K562 (cell line): ENCODE data around the gene CD300LD. TPM values are rescaled to one million over a fixed set of nuclear protein-coding genes. Genes with fewer than 3 reads are reported as not detected.

Experiments used
- ATAC-seq: fragments of 200-7000 bp; cut with Tn5 transposase; 3 replicates; pipeline ENCODE4 v1.9.1; 2020; ENCODE audit warnings: moderate library complexity
- BruUV-seq: library from RNA; stranded (reverse); fragments of 400-500 nt; replicated peaks from 2 replicates; lab custom pipeline; 2021; lab: Mats Ljungman, UMichigan
- CTCF ChIA-PET: fragments of 300-600 bp; formaldehyde crosslinking; extraction: SDS; loops from one replicate; lab custom pipeline; 2021; ENCODE audit warnings: low intra/inter-chr PET ratio; lab: Yijun Ruan, JAX
- POLR2A ChIA-PET: fragments of 300-600, 350-650 bp; sonication (Branson Sonifier 250); formaldehyde crosslinking; extraction: SDS; loops from one replicate; lab custom pipeline; 2021; ENCODE audit warnings: antibody characterized with exemption, inconsistent platforms; lab: Yijun Ruan, JAX
- DNase-seq, 4 experiments: peaks; one replicate each; pipeline versions ENCODE4 v3.0.0 to v3.0.0-alpha.2; 2011 to 2018; ENCODE audit warnings: low spot score in 3 of 4, mixed read lengths in 3 of 4; ENCODE audit errors: extremely low read depth in 1 of 4
- FAIRE-seq: peaks from 2 replicates; lab custom pipeline; 2011; peaks lifted over from hg19 to GRCh38; lab: Jason Lieb, UNC
- H2AFZ ChIP-seq: 2 replicates; pipeline ENCODE4 v1.6.0; 2011; ENCODE audit warnings: low read depth, low read length, control low read depth, inconsistent platforms
- H3K27ac ChIP-seq: fragments of 200-600 bp; 3 replicates; pipeline ENCODE4 v1.8.0; 2011; ENCODE audit warnings: low read depth, mild to moderate bottlenecking, control low read depth, inconsistent platforms, low read length, moderate library complexity, mixed read lengths; ENCODE audit errors: extremely low read depth
- H3K27me3 ChIP-seq, 2 experiments: fragments of 300-600 bp in 1 of 2; 2 replicates in 1 of 2; 3 replicates in 1 of 2; pipeline versions ENCODE4 v1.6.0 to v1.8.0; 2011; ENCODE audit warnings: inconsistent platforms in 2 of 2, low read length in 2 of 2, mild to moderate bottlenecking in 1 of 2, mixed read lengths in 1 of 2, moderate library complexity in 1 of 2; ENCODE audit not compliant: control insufficient read depth in 2 of 2, insufficient read depth in 2 of 2
- H3K36me3 ChIP-seq: fragments of 300-600 bp; 3 replicates; pipeline ENCODE4 v1.8.0; 2011; ENCODE audit warnings: mild to moderate bottlenecking, low read length, inconsistent platforms; ENCODE audit not compliant: control insufficient read depth, insufficient read depth
- H3K4me1 ChIP-seq, 2 experiments: fragments of 200-600 bp in 1 of 2; replicated peaks in 1 of 2; 2 replicates in 1 of 2; 3 replicates in 1 of 2; pipeline versions ENCODE4 v1.5.1 to v1.8.0; 2011; ENCODE audit warnings: inconsistent platforms in 2 of 2, low read length in 2 of 2, mild to moderate bottlenecking in 1 of 2, mixed read lengths in 1 of 2, moderate library complexity in 1 of 2; ENCODE audit not compliant: control insufficient read depth in 2 of 2, insufficient read depth in 2 of 2
- H3K4me2 ChIP-seq: 2 replicates; pipeline ENCODE4 v1.6.1; 2011; ENCODE audit warnings: low read length, control low read depth, inconsistent platforms, mixed read lengths; ENCODE audit not compliant: insufficient read depth
- H3K4me3 ChIP-seq: fragments of 200-600 bp; sonication (generic), shearing (Covaris generic); 2 replicates; pipeline ENCODE4 v1.5.1; 2016; ENCODE audit warnings: control low read depth, inconsistent platforms
- H3K79me2 ChIP-seq: fragments of 200-600 bp; 3 replicates; pipeline ENCODE4 v1.8.0; 2011; ENCODE audit warnings: low read length, inconsistent platforms; ENCODE audit not compliant: control insufficient read depth, insufficient read depth
- H3K9ac ChIP-seq, 2 experiments: 2 replicates each; pipeline versions ENCODE4 v1.6.0 to v1.6.1; 2011; ENCODE audit warnings: low read depth in 2 of 2, low read length in 2 of 2, control low read depth in 1 of 2, inconsistent platforms in 1 of 2, mild to moderate bottlenecking in 1 of 2, mixed read lengths in 1 of 2; ENCODE audit not compliant: insufficient read depth in 1 of 2
- H3K9me1 ChIP-seq: one replicate; pipeline ENCODE4 v1.6.0; 2011; ENCODE audit warnings: inconsistent platforms, mild to moderate bottlenecking, low read length, moderate library complexity; ENCODE audit not compliant: control insufficient read depth, insufficient read depth
- H3K9me3 ChIP-seq: replicated peaks from 2 replicates; pipeline ENCODE4 v1.5.1; 2011; ENCODE audit warnings: low read depth, low read length, inconsistent platforms; ENCODE audit not compliant: control insufficient read depth, insufficient read depth
- H4K20me1 ChIP-seq: replicated peaks from 2 replicates; pipeline ENCODE4 v1.6.1; 2011; ENCODE audit warnings: low read length, inconsistent platforms, mixed read lengths; ENCODE audit not compliant: control insufficient read depth, insufficient read depth
- ARHGAP35 ChIP-seq: fragments of 450-650 bp; IDR thresholded peaks from 2 replicates; pipeline ENCODE4 v1.6.1; 2018; ENCODE audit not compliant: partially characterized antibody
- BDP1 ChIP-seq: IDR thresholded peaks from 3 replicates; pipeline ENCODE4 v1.6.1; 2011; ENCODE audit not compliant: insufficient read length, insufficient read depth
- CCAR2 ChIP-seq: fragments of 200-400 bp; formaldehyde crosslinking; IDR thresholded peaks from 2 replicates; pipeline ENCODE4 v1.6.1; 2017; ENCODE audit warnings: mild to moderate bottlenecking, low read depth, low read length
- CHAMP1 ChIP-seq: fragments of 450-650 bp; IDR thresholded peaks from 2 replicates; pipeline ENCODE4 v1.6.1; 2016; ENCODE audit warnings: mild to moderate bottlenecking
- E2F6 ChIP-seq, 2 experiments: IDR thresholded peaks; 2 replicates each; pipeline ENCODE4 v1.6.1; 2011; ENCODE audit warnings: borderline replicate concordance in 1 of 2, control low read depth in 1 of 2, low read depth in 1 of 2, low read length in 1 of 2, mild to moderate bottlenecking in 1 of 2, mixed read lengths in 1 of 2, moderate library complexity in 1 of 2; ENCODE audit not compliant: insufficient read depth in 1 of 2, insufficient read length in 1 of 2, poor library complexity in 1 of 2, severe bottlenecking in 1 of 2; ENCODE audit errors: extremely low read depth in 1 of 2
- HMGN3 ChIP-seq: IDR thresholded peaks from 2 replicates; pipeline ENCODE4 v1.6.1; 2011; ENCODE audit warnings: borderline replicate concordance, low read depth, mild to moderate bottlenecking, mixed read lengths, low read length; ENCODE audit not compliant: insufficient read length; ENCODE audit errors: extremely low read depth
- JUNB ChIP-seq: fragments of 450-650 bp; formaldehyde crosslinking; conservative IDR thresholded peaks from 2 replicates; pipeline ENCODE4 v1.4.0; 2020; ENCODE audit warnings: mild to moderate bottlenecking
- MEIS2 ChIP-seq: fragments of 450-650 bp; IDR thresholded peaks from 2 replicates; pipeline ENCODE4 v1.6.1; 2014; ENCODE audit warnings: mild to moderate bottlenecking; ENCODE audit not compliant: partially characterized antibody
- POLR2A ChIP-seq: fragments of 450-650 bp; conservative IDR thresholded peaks from 2 replicates; pipeline ENCODE4 v1.6.1; 2016
- RFX7 ChIP-seq: fragments of 250-450 bp; sonication (Bioruptor Pico); IDR thresholded peaks from 2 replicates; pipeline ENCODE4 v1.5.1; 2021; ENCODE audit warnings: mild to moderate bottlenecking
- TAF9B ChIP-seq: fragments of 450-650 bp; IDR thresholded peaks from 2 replicates; pipeline ENCODE4 v1.6.1; 2018; ENCODE audit warnings: mild to moderate bottlenecking; ENCODE audit not compliant: partially characterized antibody
- TCF7L2 ChIP-seq: fragments of 150-350 bp; IDR thresholded peaks from 2 replicates; pipeline ENCODE4 v1.6.1; 2016; ENCODE audit warnings: low read depth, mild to moderate bottlenecking, low read length, moderate library complexity
- ZBTB12 ChIP-seq: fragments of 250-450 bp; sonication (Bioruptor Pico); IDR thresholded peaks from 2 replicates; pipeline ENCODE4 v1.4.0; 2020
- ZC3H8 ChIP-seq: fragments of 450-650 bp; IDR thresholded peaks from 2 replicates; pipeline ENCODE4 v1.6.1; 2017
- ZNF3 ChIP-seq: fragments of 250-450 bp; sonication (Bioruptor Pico); IDR thresholded peaks from 2 replicates; pipeline ENCODE4 v1.5.0; 2021; ENCODE audit warnings: mild to moderate bottlenecking, moderate library complexity
- ZNF551 ChIP-seq: fragments of 250-450 bp; sonication (Bioruptor Pico); IDR thresholded peaks from 2 replicates; pipeline ENCODE4 v1.5.0; 2021; ENCODE audit warnings: mild to moderate bottlenecking, moderate library complexity
- ZNF707 ChIP-seq: fragments of 250-450 bp; sonication (Bioruptor Pico); conservative IDR thresholded peaks from 2 replicates; pipeline ENCODE4 v1.8.0; 2022; ENCODE audit warnings: inconsistent platforms, mild to moderate bottlenecking, moderate library complexity
- ZNF740 ChIP-seq, 3 experiments: fragments of 200-800 bp in 1 of 3; sonication (Bioruptor generic) in 1 of 3; sonication (generic) in 1 of 3; formaldehyde crosslinking in 1 of 3; IDR thresholded peaks; 2 replicates each; pipeline versions ENCODE4 v1.6.1 to v1.8.0; 2016 to 2022; ENCODE audit warnings: mild to moderate bottlenecking in 2 of 3, missing compliant biosample characterization in 2 of 3, missing genetic modification characterization in 2 of 3, missing genetic modification reagents in 1 of 3
- ZNF75A ChIP-seq: fragments of 450-650 bp; formaldehyde crosslinking; IDR thresholded peaks from 2 replicates; pipeline ENCODE4 v1.4.0; 2020; ENCODE audit warnings: mild to moderate bottlenecking
- WGBS: fragments of 100-300 bp; shearing (Covaris generic); methylation state at CpG from one replicate; pipeline ENCODE4 v1.1.6; 2016; ENCODE audit warnings: low coverage, mixed read lengths; ENCODE audit not compliant: insufficient coverage; ENCODE audit errors: missing lambda C conversion rate; 5-methylcytosine and 5-hydroxymethylcytosine counted together
- in situ Hi-C: fragments of 300-500 bp; cut with MboI; formaldehyde crosslinking; loops from 4 replicates; pipeline ENCODE4 v1.15.0; 2018; ENCODE audit warnings: inconsistent platforms, mixed read lengths
- intact Hi-C: fragments of 100-400 bp; cut with micrococcal nuclease; formaldehyde crosslinking; loops from 2 replicates; pipeline ENCODE4 v1.14.2; 2022
- polyA plus RNA-seq, 8 experiments: library from polyadenylated mRNA; depleted of rRNA in 4 of 8; stranded (reverse) in 5 of 8; unstranded in 3 of 8; fragments of >200 nt; fragmentation: Nextera tagmentation in 2 of 8; fragmentation: Illumina TruSeq in 1 of 8; extraction: Ambion mirVana in 2 of 8; extraction: Trizol in 1 of 8; gene quantifications; 2 replicates each; pipeline versions ENCODE4 v1.2.1 to v1.2.3, GENCODE V29; 2011 to 2014; ENCODE audit warnings: inconsistent platforms in 1 of 8, missing spikeins in 1 of 8
- total RNA-seq, 7 experiments: library from RNA; depleted of rRNA in 6 of 7; stranded (reverse); fragments of >200 nt in 6 of 7; fragmentation: Illumina TruSeq in 2 of 7; extraction: Trizol in 2 of 7; gene quantifications; 2 replicates each; pipeline versions ENCODE4 v1.2.1 to v1.2.3, GENCODE V29; 2011 to 2021; ENCODE audit warnings: low replicate concordance in 1 of 7

CD300LD gene
- total and polyA plus RNA-seq, 9 of the 15 experiments (the other 6 are each of a cell fraction or from before 2014, with no cell fraction given): not detected

- H3K4me2 ChIP-seq: no peak overlapping the region
- peaks cover 3 to 60% of the 10 kb centered on the region in 2 experiments; a peak in 3 of 5 replicates for H3K27me3 ChIP-seq
- no peak for FAIRE-seq
- TF ChIP-seq TCF7L2: no peak
- no peak for TF ChIP-seq ZNF3 (CRISPR knock-in tag)
- TF ChIP-seq ZNF551 (CRISPR knock-in tag): no peak
- TF ChIP-seq RFX7 (CRISPR knock-in tag): no peak
- TF ChIP-seq ZNF75A (CRISPR knock-in tag): no peak
- no peak for TF ChIP-seq BDP1
- no peak for TF ChIP-seq ARHGAP35
- no peak for TF ChIP-seq CCAR2
- TF ChIP-seq TAF9B: no peak
- no peak for TF ChIP-seq POLR2A
- no peak for TF ChIP-seq HMGN3
- no peak for TF ChIP-seq ZBTB12 (CRISPR knock-in tag)
- TF ChIP-seq JUNB: no peak
- TF ChIP-seq MEIS2: no peak
- TF ChIP-seq ZNF740 (CRISPR knock-in tag; IDR thresholded peaks at IDR 0.05): no peak
- TF ChIP-seq ZNF740 (tag; IDR thresholded peaks at IDR 0.05): no peak
- no peak for TF ChIP-seq ZNF707 (CRISPR knock-in tag)
- TF ChIP-seq ZC3H8: no peak
- no peak for TF ChIP-seq CHAMP1
- no peak for TF ChIP-seq E2F6 (IDR thresholded peaks at IDR 0.05; ENCODE audit: borderline replicate concordance in 1 of 2, extremely low read depth in 1 of 2, insufficient read depth in 1 of 2, insufficient read length in 1 of 2, low read depth in 1 of 2, low read length in 1 of 2, poor library complexity in 1 of 2, severe bottlenecking in 1 of 2)
Measured at GRCh38 chr17:74604200-74604599, 12.1 kb upstream of the CD300LD start.

More at GRCh38 chr17:74604200-74604599, 12.1 kb upstream of the CD300LD start:
- Histone ChIP-seq H3K27ac (no peak overlapping the region), H3K9me3 (no peaks in the 10 kb centered on the region), H3K36me3 (no peaks in the 10 kb centered on the region), H3K9ac (no peak overlapping the region), H3K9me1 (no peaks in the 10 kb centered on the region), H3K4me1 (no peaks in the 10 kb centered on the region), H2AFZ (no peak overlapping the region), H4K20me1 (no peaks in the 10 kb centered on the region), H3K4me3 (no peak overlapping the region), H3K79me2 (no peaks in the 10 kb centered on the region)
- intact Hi-C loops: loop anchor here (5.0 kb wide), 1 partner anchor 302 kb away; no protein-coding TSS in a partner anchor
- ChIA-PET POLR2A (interaction anchor here (0.6 to 1.0 kb wide), 2 partner anchors 10 to 11 kb away, joined by 3 to 4 read pairs; no protein-coding TSS in a partner anchor), CTCF (no interaction called here)
- ATAC-seq: no peak
- in situ Hi-C loops: no loop called here
- no TSS peak for BruUV-seq
- no peak for DNase-seq
- 0% methylated on average over 6 of the region's 6 CpGs for WGBS
